Heart left ventricle (tissue), 13 donors: ENCODE data around the gene ARSG.

Experiments
- CTCF ChIP-seq, 12 donors: fragments of 200-600 bp; sonication (generic) in 4 of 12; IDR thresholded peaks; one replicate each; pipeline versions ENCODE4 v1.5.0 to v1.8.0; 2018 to 2022; ENCODE audit warnings: antibody characterized with exemption in 12 of 12, mild to moderate bottlenecking in 5 of 12
- POLR2A ChIP-seq, 2 donors: fragments of 450-650 bp; IDR thresholded peaks; one replicate each; pipeline ENCODE4 v1.6.1; 2017; ENCODE audit warnings: antibody characterized with exemption in 2 of 2, mild to moderate bottlenecking in 2 of 2, moderate library complexity in 2 of 2
- donor health status: ischemic (EF 13 %, LVEDD 7.1; RV severe dilation, severe dysfunction).
- donor health status: DM: no; HTN: yes; CAD: no.
- donor health status: DM: no; HTN: no; CAD: no.
- donor health status: ischemic (EF 25% LVEDD 6.9; RV normal size, moderate dysfunction).
- donor health status: ischemic (EF 25% LVEDD 5.7; RV mildly dilated, moderate dysfunction).
- donor health status: ischemic (EF 35%, LVEDD 5.7; RV mildly dilated, moderate dysfunction).
- donor health status: nonischemic (EF 11% LVEDD 7.7; RV severe dilation, severe dysfunction).
- donor health status: DM: yes; HTN: yes; CAD: no.
- donor health status: PGD.
- donor health status: ischemic (EF 29% LVEDD 5.4; RV normal size, mild dysfunction).
- donor health status: nonischemic (EF 23%, LVEDD 6.1; RV moderate dilation, normal function).

GRCh38 chr17:68427575-68427974, 136.3 kb downstream of the ARSG start:
- no peak for TF ChIP-seq CTCF (IDR thresholded peaks at IDR 0.05)
- TF ChIP-seq POLR2A (IDR thresholded peaks at IDR 0.05): no peak
